Measurements from ENCODE around the gene ARRDC5. TPM values are rescaled to one million over a fixed set of nuclear protein-coding genes. Genes with fewer than 3 reads are reported as not detected.
A peak's percentile ranks its signal among the peaks of the same experiment; 100 is the strongest.

The ARRDC5 gene
- total and polyA plus RNA-seq, 2 of the 13 experiments (the other 11 are each of a cell fraction or from before 2014, with no cell fraction given) = not detected

DNA sequence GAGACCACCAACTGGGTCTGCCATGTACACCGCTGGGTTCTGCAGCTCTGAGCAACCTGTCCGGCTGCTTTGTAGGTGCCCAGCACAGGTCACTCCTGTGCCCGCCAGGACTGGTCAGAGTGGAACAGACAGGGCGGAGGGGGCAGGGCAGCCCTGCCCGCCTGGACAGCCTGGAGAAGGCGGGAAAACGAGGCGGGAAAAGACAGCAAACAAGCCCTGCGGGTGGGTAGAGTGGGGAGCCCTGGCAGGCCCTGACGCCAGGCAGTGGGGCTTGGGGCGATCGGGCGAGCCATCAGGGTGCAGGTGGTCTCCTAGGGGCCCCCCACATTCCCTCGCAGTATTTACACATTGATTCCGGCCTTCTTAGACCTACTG, 6.1 kb upstream of the ARRDC5 start (continued):
- TF ChIP-seq, protein P1, sequence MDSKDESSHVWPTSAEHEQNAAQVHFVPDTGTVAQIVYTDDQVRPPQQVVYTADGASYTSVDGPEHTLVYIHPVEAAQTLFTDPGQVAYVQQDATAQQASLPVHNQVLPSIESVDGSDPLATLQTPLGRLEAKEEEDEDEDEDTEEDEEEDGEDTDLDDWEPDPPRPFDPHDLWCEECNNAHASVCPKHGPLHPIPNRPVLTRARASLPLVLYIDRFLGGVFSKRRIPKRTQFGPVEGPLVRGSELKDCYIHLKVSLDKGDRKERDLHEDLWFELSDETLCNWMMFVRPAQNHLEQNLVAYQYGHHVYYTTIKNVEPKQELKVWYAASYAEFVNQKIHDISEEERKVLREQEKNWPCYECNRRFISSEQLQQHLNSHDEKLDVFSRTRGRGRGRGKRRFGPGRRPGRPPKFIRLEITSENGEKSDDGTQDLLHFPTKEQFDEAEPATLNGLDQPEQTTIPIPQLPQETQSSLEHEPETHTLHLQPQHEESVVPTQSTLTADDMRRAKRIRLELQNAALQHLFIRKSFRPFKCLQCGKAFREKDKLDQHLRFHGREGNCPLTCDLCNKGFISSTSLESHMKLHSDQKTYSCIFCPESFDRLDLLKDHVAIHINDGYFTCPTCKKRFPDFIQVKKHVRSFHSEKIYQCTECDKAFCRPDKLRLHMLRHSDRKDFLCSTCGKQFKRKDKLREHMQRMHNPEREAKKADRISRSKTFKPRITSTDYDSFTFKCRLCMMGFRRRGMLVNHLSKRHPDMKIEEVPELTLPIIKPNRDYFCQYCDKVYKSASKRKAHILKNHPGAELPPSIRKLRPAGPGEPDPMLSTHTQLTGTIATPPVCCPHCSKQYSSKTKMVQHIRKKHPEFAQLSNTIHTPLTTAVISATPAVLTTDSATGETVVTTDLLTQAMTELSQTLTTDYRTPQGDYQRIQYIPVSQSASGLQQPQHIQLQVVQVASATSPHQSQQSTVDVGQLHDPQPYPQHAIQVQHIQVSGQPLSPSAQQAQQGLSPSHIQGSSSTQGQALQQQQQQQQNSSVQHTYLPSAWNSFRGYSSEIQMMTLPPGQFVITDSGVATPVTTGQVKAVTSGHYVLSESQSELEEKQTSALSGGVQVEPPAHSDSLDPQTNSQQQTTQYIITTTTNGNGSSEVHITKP (CRISPR knock-in tag; IDR thresholded peaks at IDR 0.05; ENCODE audit: low read depth) = no peak
- TF ChIP-seq, protein P2, sequence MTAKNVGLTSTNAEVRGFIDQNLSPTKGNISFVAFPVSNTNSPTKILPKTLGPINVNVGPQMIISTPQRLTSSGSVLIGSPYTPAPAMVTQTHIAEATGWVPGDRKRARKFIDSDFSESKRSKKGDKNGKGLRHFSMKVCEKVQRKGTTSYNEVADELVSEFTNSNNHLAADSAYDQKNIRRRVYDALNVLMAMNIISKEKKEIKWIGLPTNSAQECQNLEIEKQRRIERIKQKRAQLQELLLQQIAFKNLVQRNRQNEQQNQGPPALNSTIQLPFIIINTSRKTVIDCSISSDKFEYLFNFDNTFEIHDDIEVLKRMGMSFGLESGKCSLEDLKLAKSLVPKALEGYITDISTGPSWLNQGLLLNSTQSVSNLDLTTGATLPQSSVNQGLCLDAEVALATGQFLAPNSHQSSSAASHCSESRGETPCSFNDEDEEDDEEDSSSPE (CRISPR knock-in tag; IDR thresholded peaks at IDR 0.05) = peak; percentile 95
- no peak for TF ChIP-seq SSRP1 (CRISPR knock-in tag; IDR thresholded peaks at IDR 0.05)
- no peak for TF ChIP-seq KMT2B (CRISPR knock-in tag; IDR thresholded peaks at IDR 0.05)
- no peak for TF ChIP-seq PHF5A (CRISPR knock-in tag; IDR thresholded peaks at IDR 0.05; ENCODE audit: low read depth, unreplicated experiment)
- TF ChIP-seq SAP130 (CRISPR knock-in tag; IDR thresholded peaks at IDR 0.05; ENCODE audit: low read depth) = no peak
- no peak for TF ChIP-seq TMF1 (CRISPR knock-in tag; IDR thresholded peaks at IDR 0.05; ENCODE audit: low read depth)
- TF ChIP-seq, protein P3, sequence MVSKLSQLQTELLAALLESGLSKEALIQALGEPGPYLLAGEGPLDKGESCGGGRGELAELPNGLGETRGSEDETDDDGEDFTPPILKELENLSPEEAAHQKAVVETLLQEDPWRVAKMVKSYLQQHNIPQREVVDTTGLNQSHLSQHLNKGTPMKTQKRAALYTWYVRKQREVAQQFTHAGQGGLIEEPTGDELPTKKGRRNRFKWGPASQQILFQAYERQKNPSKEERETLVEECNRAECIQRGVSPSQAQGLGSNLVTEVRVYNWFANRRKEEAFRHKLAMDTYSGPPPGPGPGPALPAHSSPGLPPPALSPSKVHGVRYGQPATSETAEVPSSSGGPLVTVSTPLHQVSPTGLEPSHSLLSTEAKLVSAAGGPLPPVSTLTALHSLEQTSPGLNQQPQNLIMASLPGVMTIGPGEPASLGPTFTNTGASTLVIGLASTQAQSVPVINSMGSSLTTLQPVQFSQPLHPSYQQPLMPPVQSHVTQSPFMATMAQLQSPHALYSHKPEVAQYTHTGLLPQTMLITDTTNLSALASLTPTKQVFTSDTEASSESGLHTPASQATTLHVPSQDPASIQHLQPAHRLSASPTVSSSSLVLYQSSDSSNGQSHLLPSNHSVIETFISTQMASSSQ (IDR thresholded peaks at IDR 0.05; ENCODE audit: low read depth) = 0 out of 2 replicates have a peak, but pooled peaks have one; percentile 3
- TF ChIP-seq, protein P3 (CRISPR knock-in tag; IDR thresholded peaks at IDR 0.05; ENCODE audit: borderline replicate concordance) = no peak
- TF ChIP-seq CREM (IDR thresholded peaks at IDR 0.05) = 0 out of 2 replicates have a peak, but pooled peaks have one; percentile 28
- TF ChIP-seq CREM (CRISPR knock-in tag; IDR thresholded peaks at IDR 0.05) = no peak
- TF ChIP-seq, protein P4, sequence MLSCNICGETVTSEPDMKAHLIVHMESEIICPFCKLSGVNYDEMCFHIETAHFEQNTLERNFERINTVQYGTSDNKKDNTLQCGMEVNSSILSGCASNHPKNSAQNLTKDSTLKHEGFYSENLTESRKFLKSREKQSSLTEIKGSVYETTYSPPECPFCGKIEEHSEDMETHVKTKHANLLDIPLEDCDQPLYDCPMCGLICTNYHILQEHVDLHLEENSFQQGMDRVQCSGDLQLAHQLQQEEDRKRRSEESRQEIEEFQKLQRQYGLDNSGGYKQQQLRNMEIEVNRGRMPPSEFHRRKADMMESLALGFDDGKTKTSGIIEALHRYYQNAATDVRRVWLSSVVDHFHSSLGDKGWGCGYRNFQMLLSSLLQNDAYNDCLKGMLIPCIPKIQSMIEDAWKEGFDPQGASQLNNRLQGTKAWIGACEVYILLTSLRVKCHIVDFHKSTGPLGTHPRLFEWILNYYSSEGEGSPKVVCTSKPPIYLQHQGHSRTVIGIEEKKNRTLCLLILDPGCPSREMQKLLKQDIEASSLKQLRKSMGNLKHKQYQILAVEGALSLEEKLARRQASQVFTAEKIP (CRISPR knock-in tag; IDR thresholded peaks at IDR 0.05; ENCODE audit: borderline replicate concordance) = no peak
- peak; percentile 30; the same call in 1 of the 2 replicates for TF ChIP-seq ZNF768 (CRISPR knock-in tag; IDR thresholded peaks at IDR 0.05)
- no peak for TF ChIP-seq ZNF891 (CRISPR knock-in tag; IDR thresholded peaks at IDR 0.05)
- TF ChIP-seq ZNF292 (CRISPR knock-in tag; IDR thresholded peaks at IDR 0.05; ENCODE audit: borderline replicate concordance, low read depth) = no peak
- TF ChIP-seq, protein P5, sequence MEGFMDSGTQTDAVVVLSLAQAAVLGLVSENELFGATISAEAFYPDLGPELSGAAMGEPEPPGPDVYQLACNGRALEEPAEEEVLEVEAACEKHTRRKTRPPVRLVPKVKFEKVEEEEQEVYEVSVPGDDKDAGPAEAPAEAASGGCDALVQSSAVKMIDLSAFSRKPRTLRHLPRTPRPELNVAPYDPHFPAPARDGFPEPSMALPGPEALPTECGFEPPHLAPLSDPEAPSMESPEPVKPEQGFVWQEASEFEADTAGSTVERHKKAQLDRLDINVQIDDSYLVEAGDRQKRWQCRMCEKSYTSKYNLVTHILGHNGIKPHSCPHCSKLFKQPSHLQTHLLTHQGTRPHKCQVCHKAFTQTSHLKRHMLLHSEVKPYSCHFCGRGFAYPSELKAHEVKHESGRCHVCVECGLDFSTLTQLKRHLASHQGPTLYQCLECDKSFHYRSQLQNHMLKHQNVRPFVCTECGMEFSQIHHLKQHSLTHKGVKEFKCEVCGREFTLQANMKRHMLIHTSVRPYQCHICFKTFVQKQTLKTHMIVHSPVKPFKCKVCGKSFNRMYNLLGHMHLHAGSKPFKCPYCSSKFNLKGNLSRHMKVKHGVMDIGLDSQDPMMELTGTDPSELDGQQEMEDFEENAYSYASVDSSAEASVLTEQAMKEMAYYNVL (CRISPR knock-in tag; IDR thresholded peaks at IDR 0.05; ENCODE audit: borderline replicate concordance) = no peak
- peak; percentile 15; the same call in 1 of the 2 replicates for TF ChIP-seq ZNF746 (CRISPR knock-in tag; IDR thresholded peaks at IDR 0.05)
- no peak for TF ChIP-seq ZNF20 (CRISPR knock-in tag; IDR thresholded peaks at IDR 0.05)
